Upper lobe of left lung (tissue), 4 donors: ENCODE results near the gene PARVB.

Experiments
- POLR2A ChIP-seq, 4 donors: fragments of 450-650 bp; IDR thresholded peaks; one replicate each; pipeline ENCODE4 v1.5.1; 2016 to 2017; ENCODE audit warnings: antibody characterized with exemption in 4 of 4, mild to moderate bottlenecking in 2 of 4
- TF ChIP-seq, protein P1 (sequence below), 6 experiments: fragments of 450-650 bp in 4 of 6; fragments of 200-600 bp in 2 of 6; sonication (generic) in 2 of 6; IDR thresholded peaks; one replicate each; pipeline ENCODE4 v1.5.1; 2016 to 2019; ENCODE audit warnings: antibody characterized with exemption in 6 of 6

DNA sequence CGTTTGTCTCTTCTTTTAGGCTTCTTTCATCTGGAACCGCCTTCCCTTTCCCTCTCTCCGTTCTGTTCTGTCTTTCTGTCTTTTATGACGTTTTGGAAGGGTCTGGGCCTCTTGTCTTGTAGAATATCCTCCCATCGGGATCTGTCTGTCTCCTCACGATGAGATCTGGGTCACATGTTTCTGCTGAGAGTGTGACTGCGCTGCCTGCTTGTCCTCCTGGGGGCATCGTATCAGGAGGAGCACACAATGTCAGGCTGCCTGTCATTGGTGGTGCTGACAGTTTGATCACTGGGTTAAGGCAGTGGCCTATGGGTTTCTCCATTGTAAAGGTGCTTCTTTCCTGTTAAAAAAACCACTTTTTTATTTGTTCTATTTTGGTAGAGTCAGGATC lies 96.2 kb downstream of the PARVB start:
- TF ChIP-seq, protein P1, sequence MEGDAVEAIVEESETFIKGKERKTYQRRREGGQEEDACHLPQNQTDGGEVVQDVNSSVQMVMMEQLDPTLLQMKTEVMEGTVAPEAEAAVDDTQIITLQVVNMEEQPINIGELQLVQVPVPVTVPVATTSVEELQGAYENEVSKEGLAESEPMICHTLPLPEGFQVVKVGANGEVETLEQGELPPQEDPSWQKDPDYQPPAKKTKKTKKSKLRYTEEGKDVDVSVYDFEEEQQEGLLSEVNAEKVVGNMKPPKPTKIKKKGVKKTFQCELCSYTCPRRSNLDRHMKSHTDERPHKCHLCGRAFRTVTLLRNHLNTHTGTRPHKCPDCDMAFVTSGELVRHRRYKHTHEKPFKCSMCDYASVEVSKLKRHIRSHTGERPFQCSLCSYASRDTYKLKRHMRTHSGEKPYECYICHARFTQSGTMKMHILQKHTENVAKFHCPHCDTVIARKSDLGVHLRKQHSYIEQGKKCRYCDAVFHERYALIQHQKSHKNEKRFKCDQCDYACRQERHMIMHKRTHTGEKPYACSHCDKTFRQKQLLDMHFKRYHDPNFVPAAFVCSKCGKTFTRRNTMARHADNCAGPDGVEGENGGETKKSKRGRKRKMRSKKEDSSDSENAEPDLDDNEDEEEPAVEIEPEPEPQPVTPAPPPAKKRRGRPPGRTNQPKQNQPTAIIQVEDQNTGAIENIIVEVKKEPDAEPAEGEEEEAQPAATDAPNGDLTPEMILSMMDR (IDR thresholded peaks at IDR 0.05), result no peak
- no peak for TF ChIP-seq POLR2A (IDR thresholded peaks at IDR 0.05)
